GM12878 (cell line): ENCODE measurements around the gene ICA1. TPM values are rescaled to one million over a fixed set of nuclear protein-coding genes. Genes with fewer than 3 reads are reported as not detected.

Source experiments
- BMI1 ChIP-seq: fragments of 450-650 bp; IDR thresholded peaks from 2 replicates; pipeline ENCODE4 v1.6.1; 2016; ENCODE audit warnings: mild to moderate bottlenecking, moderate library complexity, borderline replicate concordance
- CBFB ChIP-seq: IDR thresholded peaks from 2 replicates; pipeline ENCODE4 v1.6.1; 2016; ENCODE audit warnings: antibody characterized with exemption, low read depth
- CBX3 ChIP-seq: fragments of 200-600 bp; sonication (generic); IDR thresholded peaks from 2 replicates; pipeline ENCODE4 v1.6.1; 2016; ENCODE audit warnings: low read depth, borderline replicate concordance
- CEBPB ChIP-seq, 2 experiments: fragments of 150-350 bp in 1 of 2; IDR thresholded peaks; 2 replicates each; pipeline ENCODE4 v1.6.1; 2012 to 2014; ENCODE audit warnings: low read depth in 2 of 2, low read length in 2 of 2, borderline replicate concordance in 1 of 2, inconsistent platforms in 1 of 2
- CEBPZ ChIP-seq: fragments of 150-350 bp; IDR thresholded peaks from 2 replicates; pipeline ENCODE4 v1.6.1; 2016; ENCODE audit warnings: low read depth, low read length
- CHD2 ChIP-seq: IDR thresholded peaks from 2 replicates; pipeline ENCODE4 v1.6.1; 2011; ENCODE audit warnings: low read depth, low read length, improper control_type of control experiment, borderline replicate concordance
- GABPA ChIP-seq: IDR thresholded peaks from 2 replicates; pipeline ENCODE4 v1.6.1; 2014; ENCODE audit warnings: antibody characterized with exemption, low read depth, mild to moderate bottlenecking, inconsistent platforms
- KDM1A ChIP-seq: fragments of 200-600 bp; sonication (generic); IDR thresholded peaks from 2 replicates; pipeline ENCODE4 v1.6.1; 2016; ENCODE audit warnings: borderline replicate concordance
- KLF5 ChIP-seq: fragments of 450-650 bp; IDR thresholded peaks from 2 replicates; pipeline ENCODE4 v1.6.1; 2014; ENCODE audit warnings: mild to moderate bottlenecking; ENCODE audit not compliant: partially characterized antibody
- LARP7 ChIP-seq: fragments of 450-650 bp; IDR thresholded peaks from 2 replicates; pipeline ENCODE4 v1.6.1; 2017; ENCODE audit warnings: mild to moderate bottlenecking
- MEF2A ChIP-seq: IDR thresholded peaks from 2 replicates; pipeline ENCODE4 v1.6.1; 2011; ENCODE audit warnings: low read depth, mild to moderate bottlenecking, low read length, moderate library complexity; ENCODE audit not compliant: insufficient read depth
- MXI1 ChIP-seq: fragments of 150-350 bp; IDR thresholded peaks from 2 replicates; pipeline ENCODE4 v1.6.1; 2011; ENCODE audit warnings: low read depth, mild to moderate bottlenecking, inconsistent platforms, low read length, improper control_type of control experiment
- MYB ChIP-seq: fragments of 150-350 bp; IDR thresholded peaks from 2 replicates; pipeline ENCODE4 v1.6.1; 2014; ENCODE audit warnings: mild to moderate bottlenecking, low read depth, low read length, borderline replicate concordance
- MYC ChIP-seq: IDR thresholded peaks from 2 replicates; pipeline ENCODE4 v1.6.1; 2011; ENCODE audit warnings: mild to moderate bottlenecking, low read length, moderate library complexity, inconsistent platforms; ENCODE audit not compliant: insufficient read depth, insufficient replicate concordance, insufficient read length, severe bottlenecking
- NBN ChIP-seq: fragments of 450-650 bp; IDR thresholded peaks from 2 replicates; pipeline ENCODE4 v1.6.1; 2016
- RCOR1 ChIP-seq: conservative IDR thresholded peaks from 2 replicates; pipeline ENCODE4 v1.6.1; 2012; ENCODE audit warnings: low read depth, low read length, improper control_type of control experiment
- RFX5 ChIP-seq: IDR thresholded peaks from 2 replicates; pipeline ENCODE4 v1.6.1; 2011; ENCODE audit warnings: low read depth, low read length, improper control_type of control experiment
- RUNX3 ChIP-seq: IDR thresholded peaks from 2 replicates; pipeline ENCODE4 v1.6.1; 2012; ENCODE audit warnings: low read length, inconsistent platforms
- SIX5 ChIP-seq: IDR thresholded peaks from 2 replicates; pipeline ENCODE4 v1.6.1; 2011; ENCODE audit warnings: mild to moderate bottlenecking, low read depth, low read length, moderate library complexity; ENCODE audit not compliant: severe bottlenecking
- SMAD1 ChIP-seq: fragments of 450-650 bp; IDR thresholded peaks from 2 replicates; pipeline ENCODE4 v1.6.1; 2018; ENCODE audit warnings: mild to moderate bottlenecking, low read depth; ENCODE audit not compliant: partially characterized antibody
- SREBF1 ChIP-seq: IDR thresholded peaks from 2 replicates; pipeline ENCODE4 v1.6.1; 2012; ENCODE audit warnings: mild to moderate bottlenecking, low read length
- SRF ChIP-seq, 2 experiments: IDR thresholded peaks; 2 replicates each; pipeline ENCODE4 v1.6.1; 2011; ENCODE audit warnings: low read depth in 2 of 2, low read length in 2 of 2, mild to moderate bottlenecking in 1 of 2, moderate library complexity in 1 of 2
- SUZ12 ChIP-seq: fragments of 200-600 bp; sonication (generic); IDR thresholded peaks from one replicate; pipeline ENCODE4 v1.6.1; 2018; ENCODE audit warnings: antibody characterized with exemption, mild to moderate bottlenecking; ENCODE audit not compliant: unreplicated experiment
- TCF12 ChIP-seq: IDR thresholded peaks from 2 replicates; pipeline ENCODE4 v1.6.1; 2011; ENCODE audit warnings: low read depth, mild to moderate bottlenecking, low read length
- TCF7 ChIP-seq: IDR thresholded peaks from 2 replicates; pipeline ENCODE4 v1.6.1; 2014; ENCODE audit warnings: antibody characterized with exemption, borderline replicate concordance
- ZNF217 ChIP-seq: fragments of 450-650 bp; IDR thresholded peaks from 2 replicates; pipeline ENCODE4 v1.6.1; 2017; ENCODE audit warnings: antibody characterized with exemption, mild to moderate bottlenecking
- ZNF274 ChIP-seq: IDR thresholded peaks from one replicate; pipeline ENCODE4 v1.8.0; 2011; ENCODE audit not compliant: insufficient read length, insufficient read depth
- polyA plus RNA-seq, 11 experiments: library from polyadenylated mRNA; depleted of rRNA in 4 of 11; unstranded in 6 of 11; stranded (reverse) in 5 of 11; fragments of >200 nt; fragmentation: Nextera tagmentation in 4 of 11; fragmentation: Illumina TruSeq in 1 of 11; extraction: Ambion mirVana in 4 of 11; extraction: Trizol in 1 of 11; gene quantifications; 1 replicate in 1 of 11; 2 replicates in 10 of 11; pipeline versions ENCODE4 v1.2.1 to v1.2.3, GENCODE V29; 2011 to 2016; ENCODE audit warnings: inconsistent platforms in 2 of 11, missing spikeins in 2 of 11, low read depth in 1 of 11
- total RNA-seq, 4 experiments: library from RNA; depleted of rRNA in 3 of 4; stranded (reverse); fragments of >200 nt in 3 of 4; fragmentation: Illumina TruSeq in 1 of 4; extraction: Trizol in 1 of 4; gene quantifications; 2 replicates each; pipeline versions ENCODE4 v1.2.1 to v1.2.3, GENCODE V29; 2013 to 2021
- TF ChIP-seq, protein P1 (sequence below): fragments of 450-650 bp; IDR thresholded peaks from 2 replicates; pipeline ENCODE4 v1.6.1; 2017; ENCODE audit warnings: borderline replicate concordance

Gene ICA1
- total and polyA plus RNA-seq, 10 of the 15 experiments (the other 5 are each of a cell fraction or from before 2014, with no cell fraction given): 1.3 to 35.1 (median 3.3) TPM

DNA sequence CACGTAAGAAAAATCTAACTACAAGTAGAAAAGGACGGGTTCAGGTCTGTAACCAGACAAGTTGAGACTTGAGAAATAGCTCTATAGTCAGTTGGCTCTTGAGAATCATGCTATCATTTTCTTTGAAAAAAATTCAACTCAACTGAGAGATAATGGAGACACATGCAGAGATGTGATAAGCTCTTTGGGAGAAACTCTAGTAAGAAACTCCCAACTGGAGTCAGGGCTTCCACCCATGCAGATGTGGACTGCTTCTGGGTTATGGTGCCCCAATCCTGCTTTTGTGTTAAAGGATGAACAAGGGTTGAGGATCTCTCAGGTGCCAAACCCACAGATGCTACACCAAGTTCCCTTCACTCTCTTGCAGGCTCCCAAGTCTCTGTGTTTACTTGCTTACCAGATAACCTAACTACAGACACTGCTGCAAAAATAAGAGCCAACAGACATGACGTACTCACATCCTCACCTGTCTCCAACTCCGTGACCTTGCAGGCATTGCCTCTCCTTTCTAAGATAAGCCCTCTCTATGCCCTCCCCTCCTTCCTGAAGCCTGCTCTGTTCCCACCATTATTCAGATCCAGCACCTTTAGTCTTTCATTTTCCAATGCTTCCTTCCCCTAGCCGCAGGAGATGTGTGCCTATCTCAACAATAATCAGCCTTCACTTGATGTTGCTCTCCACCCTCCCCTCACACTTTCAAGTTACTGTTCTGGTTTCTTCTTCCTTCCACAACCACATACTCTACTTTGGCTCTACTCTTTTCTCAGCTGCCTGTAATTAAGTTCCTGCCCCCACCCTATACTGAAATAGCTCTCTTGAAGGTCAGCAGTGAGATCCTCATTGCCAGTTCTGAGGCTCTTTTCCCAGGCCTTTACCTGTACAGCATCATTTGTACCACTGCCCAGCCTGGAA, 130.0 kb downstream of the ICA1 start (continued):
- TF ChIP-seq CBFB (peak; percentile 62; the same call in 1 of the 2 replicates), ZNF217 (no peak), CBX3 (no peak), SREBF1 (no peak), MYB (no peak), MXI1 (no peak), CHD2 (peak; percentile 86; the same call in 1 of the 2 replicates), KLF5 (no peak), CEBPB (IDR thresholded peaks at IDR 0.05; ENCODE audit: borderline replicate concordance in 1 of 2, low read depth in 2 of 2, low read length in 2 of 2) (no peak), CEBPZ (no peak), LARP7 (no peak), MYC (no peak), BMI1 (no peak), RUNX3 (no peak), SIX5 (no peak), NBN (peak; percentile 97), SRF (IDR thresholded peaks at IDR 0.05; ENCODE audit: low read depth in 2 of 2, low read length in 2 of 2) (no peak), SUZ12 (no peak), RCOR1 (0 out of 2 replicates have a peak, but pooled peaks have one; percentile 69), KDM1A (no peak), SMAD1 (peak; percentile 87), MEF2A (peak; percentile 79), ZNF274 (no peak), TCF7 (no peak), RFX5 (peak; percentile 75), TCF12 (peak; percentile 83), GABPA (no peak)
- TF ChIP-seq, protein P1, sequence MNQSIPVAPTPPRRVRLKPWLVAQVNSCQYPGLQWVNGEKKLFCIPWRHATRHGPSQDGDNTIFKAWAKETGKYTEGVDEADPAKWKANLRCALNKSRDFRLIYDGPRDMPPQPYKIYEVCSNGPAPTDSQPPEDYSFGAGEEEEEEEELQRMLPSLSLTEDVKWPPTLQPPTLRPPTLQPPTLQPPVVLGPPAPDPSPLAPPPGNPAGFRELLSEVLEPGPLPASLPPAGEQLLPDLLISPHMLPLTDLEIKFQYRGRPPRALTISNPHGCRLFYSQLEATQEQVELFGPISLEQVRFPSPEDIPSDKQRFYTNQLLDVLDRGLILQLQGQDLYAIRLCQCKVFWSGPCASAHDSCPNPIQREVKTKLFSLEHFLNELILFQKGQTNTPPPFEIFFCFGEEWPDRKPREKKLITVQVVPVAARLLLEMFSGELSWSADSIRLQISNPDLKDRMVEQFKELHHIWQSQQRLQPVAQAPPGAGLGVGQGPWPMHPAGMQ: no peak
